OCI-LY1 (cell line): ENCODE data around the gene MICAL1.

Experiments
- H2AFZ ChIP-seq: fragments of 200-600 bp; sonication (generic), shearing (Covaris generic); 2 replicates; pipeline ENCODE4 v1.6.0; 2014; ENCODE audit warnings: antibody characterized with exemption, mild to moderate bottlenecking, low read length
- H3F3A ChIP-seq: fragments of 200-600 bp; sonication (generic), shearing (Covaris generic); 2 replicates; pipeline ENCODE4 v1.6.0; 2014; ENCODE audit warnings: mild to moderate bottlenecking, antibody characterized with exemption, low read length, moderate library complexity; ENCODE audit not compliant: insufficient read depth
- H3K27ac ChIP-seq: fragments of 200-600 bp; sonication (generic); 2 replicates; pipeline ENCODE4 v1.5.1; 2014; ENCODE audit warnings: low read length, mixed run types, mild to moderate bottlenecking, low read depth; ENCODE audit not compliant: poor library complexity, severe bottlenecking
- H3K27me3 ChIP-seq: fragments of 200-600 bp; sonication (generic); 2 replicates; pipeline ENCODE4 v1.6.0; 2014; ENCODE audit warnings: antibody characterized with exemption, mild to moderate bottlenecking, low read length, moderate library complexity; ENCODE audit not compliant: insufficient read depth
- H3K36me3 ChIP-seq: fragments of 200-600 bp; sonication (generic); 2 replicates; pipeline ENCODE4 v1.6.1; 2014; ENCODE audit warnings: mild to moderate bottlenecking, antibody characterized with exemption, low read length, moderate library complexity, mixed read lengths; ENCODE audit not compliant: insufficient read depth
- H3K4me1 ChIP-seq: fragments of 200-600 bp; sonication (generic); 2 replicates; pipeline ENCODE4 v1.5.1; 2014; ENCODE audit warnings: mild to moderate bottlenecking, low read length, moderate library complexity; ENCODE audit not compliant: insufficient read depth, severe bottlenecking
- H3K4me2 ChIP-seq: fragments of 200-600 bp; sonication (generic), shearing (Covaris generic); 2 replicates; pipeline ENCODE4 v1.6.1; 2014; ENCODE audit warnings: low read length
- H3K4me3 ChIP-seq: fragments of 200-600 bp; sonication (generic); 2 replicates; pipeline ENCODE4 v1.5.1; 2014; ENCODE audit warnings: low read length, low read depth, mild to moderate bottlenecking, mixed read lengths; ENCODE audit not compliant: poor library complexity, severe bottlenecking
- H3K79me2 ChIP-seq: fragments of 200-600 bp; shearing (Covaris generic); 2 replicates; pipeline ENCODE4 v1.6.1; 2016; ENCODE audit warnings: mixed run types, low read length, mixed read lengths; ENCODE audit not compliant: insufficient read depth
- H3K9ac ChIP-seq: fragments of 200-600 bp; sonication (generic), shearing (Covaris generic); 2 replicates; pipeline ENCODE4 v1.6.1; 2014; ENCODE audit warnings: mild to moderate bottlenecking, low read length, mixed read lengths
- H3K9me2 ChIP-seq: fragments of 200-600 bp; sonication (generic), shearing (Covaris generic); 2 replicates; pipeline ENCODE4 v1.6.1; 2014; ENCODE audit warnings: low read depth, mild to moderate bottlenecking, low read length, mixed read lengths
- H3K9me3 ChIP-seq: fragments of 200-600 bp; shearing (Covaris generic); 2 replicates; pipeline ENCODE4 v1.6.1; 2014; ENCODE audit warnings: low read length, mixed read lengths
- H4K20me1 ChIP-seq: fragments of 200-600 bp; sonication (generic), shearing (Covaris generic); 2 replicates; pipeline ENCODE4 v1.6.0; 2016; ENCODE audit warnings: mild to moderate bottlenecking, low read length; ENCODE audit not compliant: insufficient read depth
- CTCF ChIP-seq: fragments of 200-600 bp; sonication (generic), shearing (Covaris generic); IDR thresholded peaks from 2 replicates; pipeline ENCODE4 v1.5.1; 2017; ENCODE audit warnings: mild to moderate bottlenecking, antibody characterized with exemption, low read length, moderate library complexity, mixed read lengths
- EZH2 ChIP-seq: fragments of 200-600 bp; sonication (generic), shearing (Covaris generic); IDR thresholded peaks from 2 replicates; pipeline ENCODE4 v1.8.0; 2017; ENCODE audit warnings: borderline replicate concordance, mixed run types, mild to moderate bottlenecking, antibody characterized with exemption, low read length, moderate library complexity, mixed read lengths

Gene MICAL1

GRCh38 chr6:109396046-109396718, 59.4 kb downstream of the MICAL1 start:
- Histone ChIP-seq H3K4me2 (no peak overlapping the region), H3K9ac (no peak overlapping the region), H3F3A (no peaks in the 10 kb centered on the region), H4K20me1 (no peaks in the 10 kb centered on the region), H3K4me3 (no peak overlapping the region), H3K9me2 (no peaks in the 10 kb centered on the region), H3K27me3 (no peaks in the 10 kb centered on the region), H3K36me3 (no peaks in the 10 kb centered on the region), H2AFZ (no peak overlapping the region), H3K4me1 (no peaks in the 10 kb centered on the region), H3K79me2 (no peaks in the 10 kb centered on the region), H3K27ac (no peak overlapping the region), H3K9me3 (no peaks in the 10 kb centered on the region)
- TF ChIP-seq EZH2 (no peak), CTCF (no peak)
